Chondrocyte (in vitro differentiated cells): Measurements from ENCODE around the gene PAX7. TPM values are rescaled to one million over a fixed set of nuclear protein-coding genes. Genes with fewer than 3 reads are reported as not detected.

Experiments used
- DNase-seq: peaks from one replicate; pipeline ENCODE4 v3.0.0; 2021; ENCODE audit warnings: mixed read lengths, low spot score
- H3K27ac Mint-ChIP-seq: one replicate; pipeline ENCODE4 v1.8.0; 2021; ENCODE audit warnings: mild to moderate bottlenecking, moderate library complexity, mixed read lengths; ENCODE audit not compliant: unreplicated experiment
- H3K27me3 Mint-ChIP-seq: 2 replicates; pipeline ENCODE4 v1.8.0; 2021; ENCODE audit warnings: low read depth, mixed read lengths
- H3K36me3 Mint-ChIP-seq: 2 replicates; pipeline ENCODE4 v1.8.0; 2021; ENCODE audit warnings: low read depth, mixed read lengths
- H3K4me1 Mint-ChIP-seq: 2 replicates; pipeline ENCODE4 v1.8.0; 2021; ENCODE audit warnings: low read depth, mild to moderate bottlenecking, mixed read lengths
- H3K4me3 Mint-ChIP-seq: one replicate; pipeline ENCODE4 v1.8.0; 2021; ENCODE audit warnings: mild to moderate bottlenecking, moderate library complexity, mixed read lengths; ENCODE audit not compliant: unreplicated experiment
- H3K9me3 Mint-ChIP-seq: 2 replicates; pipeline ENCODE4 v1.8.0; 2021; ENCODE audit warnings: low read depth, mixed read lengths
- total RNA-seq: library from RNA; stranded (reverse); gene quantifications from 3 replicates; pipeline ENCODE4 v1.2.1, GENCODE V29; 2021
- TF ChIP-seq, protein P1 (sequence below): fragments of 200-600 bp; sonication (generic); IDR thresholded peaks from 2 replicates; pipeline ENCODE4 v1.5.0; 2021; ENCODE audit warnings: antibody characterized with exemption, mild to moderate bottlenecking, moderate library complexity

PAX7 gene
- total RNA-seq, 1 donor from 2014 or later: not detected

DNA sequence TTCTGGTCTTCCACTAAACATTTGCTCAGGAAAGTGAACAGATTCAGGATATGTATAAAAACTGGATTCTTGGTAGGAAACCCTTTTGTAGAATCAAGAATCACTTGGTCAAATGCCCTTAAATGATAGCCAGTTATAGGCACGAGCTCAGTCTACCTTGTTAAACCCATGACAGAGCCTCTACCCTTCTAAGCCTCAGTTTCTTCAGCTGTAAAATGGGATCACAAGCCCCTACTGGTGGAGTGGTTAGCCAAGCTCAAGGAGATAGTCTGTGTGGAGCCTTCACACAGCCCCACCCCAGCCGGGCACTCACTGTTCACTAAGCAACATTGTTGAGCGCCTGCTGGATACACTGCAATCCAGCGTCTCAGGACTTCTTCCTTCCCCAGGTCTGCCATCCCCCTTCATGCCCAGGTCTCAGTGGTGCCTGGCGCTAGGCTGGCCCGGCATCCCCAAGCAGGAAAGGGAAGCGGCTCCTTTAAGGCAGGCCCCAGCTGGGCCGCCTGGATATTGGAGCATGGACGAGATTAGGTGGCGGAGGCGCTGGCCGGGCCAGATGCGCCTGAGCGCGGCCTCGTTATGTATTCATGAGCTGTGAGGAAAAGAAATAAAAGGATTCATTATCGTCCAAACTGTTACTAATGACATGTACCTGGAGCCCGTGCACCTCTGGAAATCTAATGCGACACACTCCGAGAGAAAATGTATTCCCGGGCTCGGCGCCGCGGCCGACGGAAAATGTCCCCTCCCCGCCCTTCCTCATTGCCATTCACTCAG lies 153.2 kb downstream of the PAX7 start:
- no peaks in the 10 kb centered on the region for H3K9me3 Mint-ChIP-seq
- TF ChIP-seq, protein P1, sequence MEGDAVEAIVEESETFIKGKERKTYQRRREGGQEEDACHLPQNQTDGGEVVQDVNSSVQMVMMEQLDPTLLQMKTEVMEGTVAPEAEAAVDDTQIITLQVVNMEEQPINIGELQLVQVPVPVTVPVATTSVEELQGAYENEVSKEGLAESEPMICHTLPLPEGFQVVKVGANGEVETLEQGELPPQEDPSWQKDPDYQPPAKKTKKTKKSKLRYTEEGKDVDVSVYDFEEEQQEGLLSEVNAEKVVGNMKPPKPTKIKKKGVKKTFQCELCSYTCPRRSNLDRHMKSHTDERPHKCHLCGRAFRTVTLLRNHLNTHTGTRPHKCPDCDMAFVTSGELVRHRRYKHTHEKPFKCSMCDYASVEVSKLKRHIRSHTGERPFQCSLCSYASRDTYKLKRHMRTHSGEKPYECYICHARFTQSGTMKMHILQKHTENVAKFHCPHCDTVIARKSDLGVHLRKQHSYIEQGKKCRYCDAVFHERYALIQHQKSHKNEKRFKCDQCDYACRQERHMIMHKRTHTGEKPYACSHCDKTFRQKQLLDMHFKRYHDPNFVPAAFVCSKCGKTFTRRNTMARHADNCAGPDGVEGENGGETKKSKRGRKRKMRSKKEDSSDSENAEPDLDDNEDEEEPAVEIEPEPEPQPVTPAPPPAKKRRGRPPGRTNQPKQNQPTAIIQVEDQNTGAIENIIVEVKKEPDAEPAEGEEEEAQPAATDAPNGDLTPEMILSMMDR: no peak
- DNase-seq: no peak
- H3K36me3 Mint-ChIP-seq: no peaks in the 10 kb centered on the region
- peak overlapping the region; percentile 71 for H3K4me3 Mint-ChIP-seq
- H3K27ac Mint-ChIP-seq: no peak overlapping the region
- peaks cover 42% of the 10 kb centered on the region for H3K27me3 Mint-ChIP-seq
- H3K4me1 Mint-ChIP-seq: no peaks in the 10 kb centered on the region

- no peak overlapping the region for H3K27ac Mint-ChIP-seq
- peak overlapping the region; percentile 71 for H3K4me3 Mint-ChIP-seq
- TF ChIP-seq, protein P1: no peak
- H3K4me1 Mint-ChIP-seq: no peaks in the 10 kb centered on the region
- no peaks in the 10 kb centered on the region for H3K36me3 Mint-ChIP-seq
- H3K9me3 Mint-ChIP-seq: no peaks in the 10 kb centered on the region
- H3K27me3 Mint-ChIP-seq: peaks cover 38% of the 10 kb centered on the region
- DNase-seq: no peak
These were observed 153.8 kb downstream of the PAX7 start for GRCh38 chr1:18784482-18784831.

- TF ChIP-seq, protein P1: no peak
- no peaks in the 10 kb centered on the region for H3K9me3 Mint-ChIP-seq
- no peak for DNase-seq
- H3K4me3 Mint-ChIP-seq: no peak overlapping the region
- H3K27ac Mint-ChIP-seq: no peak overlapping the region
- no peaks in the 10 kb centered on the region for H3K36me3 Mint-ChIP-seq
- H3K27me3 Mint-ChIP-seq: peaks cover 47% of the 10 kb centered on the region
- no peaks in the 10 kb centered on the region for H3K4me1 Mint-ChIP-seq
These were observed 155.5 kb downstream of the PAX7 start for GRCh38 chr1:18786149-18786548.

DNA sequence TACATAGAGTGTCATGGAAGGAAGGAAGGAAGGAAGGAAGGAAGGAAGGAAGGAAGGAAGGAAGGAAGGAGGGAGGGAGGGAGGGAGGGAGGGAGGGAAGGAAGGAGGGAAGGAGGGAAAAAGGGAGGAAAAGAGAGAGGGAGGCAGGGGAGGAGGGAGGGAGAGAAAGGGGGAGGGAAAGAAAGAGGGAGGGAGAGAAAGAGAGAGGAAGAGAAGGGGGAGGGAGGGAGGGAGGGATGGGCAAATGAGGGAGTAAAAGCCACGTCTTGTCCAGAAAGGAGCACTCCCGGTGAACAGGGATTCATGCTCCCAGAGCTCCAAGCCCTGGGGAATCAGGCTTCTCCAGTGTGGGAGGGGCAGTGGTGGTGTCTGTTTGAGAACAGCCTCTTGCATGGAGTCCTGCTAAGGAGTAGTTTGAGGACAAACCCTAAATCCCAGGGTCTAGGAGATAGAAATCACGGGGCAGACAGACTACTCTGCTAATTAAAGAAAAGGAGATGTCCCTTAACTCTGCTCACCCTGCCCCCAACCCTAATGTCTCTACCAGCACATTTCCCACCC lies 157.3 kb downstream of the PAX7 start:
- Mint-ChIP-seq H3K27ac (no peak overlapping the region), H3K4me1 (no peaks in the 10 kb centered on the region), H3K9me3 (peaks cover 3% of the 10 kb centered on the region), H3K4me3 (no peak overlapping the region), H3K36me3 (no peaks in the 10 kb centered on the region), H3K27me3 (peaks cover 60% of the 10 kb centered on the region)
- DNase-seq: no peak
- TF ChIP-seq, protein P1: no peak

GRCh38 chr1:18789246-18789645 lies 158.6 kb downstream of the PAX7 start:
- Mint-ChIP-seq H3K27me3 (peaks cover 66% of the 10 kb centered on the region), H3K27ac (no peak overlapping the region), H3K9me3 (peaks cover 3% of the 10 kb centered on the region), H3K36me3 (no peaks in the 10 kb centered on the region), H3K4me3 (no peak overlapping the region), H3K4me1 (no peaks in the 10 kb centered on the region)
- DNase-seq: no peak
- TF ChIP-seq, protein P1: no peak
